GM18502 (cell line): ENCODE measurements around the gene XPO6.
"Not testable (repeated sequence)": the region's sequence is repeated elsewhere in the genome, so short reads cannot be mapped to it uniquely, and the experiment has no call there.

Experiments
- ATAC-seq: cut with Tn5 transposase; IDR thresholded peaks from one replicate; pipeline ENCODE4 v1.9.1; 2021; ENCODE audit warnings: mild to moderate bottlenecking; ENCODE audit not compliant: unreplicated experiment, poor library complexity

XPO6 gene, protein sequence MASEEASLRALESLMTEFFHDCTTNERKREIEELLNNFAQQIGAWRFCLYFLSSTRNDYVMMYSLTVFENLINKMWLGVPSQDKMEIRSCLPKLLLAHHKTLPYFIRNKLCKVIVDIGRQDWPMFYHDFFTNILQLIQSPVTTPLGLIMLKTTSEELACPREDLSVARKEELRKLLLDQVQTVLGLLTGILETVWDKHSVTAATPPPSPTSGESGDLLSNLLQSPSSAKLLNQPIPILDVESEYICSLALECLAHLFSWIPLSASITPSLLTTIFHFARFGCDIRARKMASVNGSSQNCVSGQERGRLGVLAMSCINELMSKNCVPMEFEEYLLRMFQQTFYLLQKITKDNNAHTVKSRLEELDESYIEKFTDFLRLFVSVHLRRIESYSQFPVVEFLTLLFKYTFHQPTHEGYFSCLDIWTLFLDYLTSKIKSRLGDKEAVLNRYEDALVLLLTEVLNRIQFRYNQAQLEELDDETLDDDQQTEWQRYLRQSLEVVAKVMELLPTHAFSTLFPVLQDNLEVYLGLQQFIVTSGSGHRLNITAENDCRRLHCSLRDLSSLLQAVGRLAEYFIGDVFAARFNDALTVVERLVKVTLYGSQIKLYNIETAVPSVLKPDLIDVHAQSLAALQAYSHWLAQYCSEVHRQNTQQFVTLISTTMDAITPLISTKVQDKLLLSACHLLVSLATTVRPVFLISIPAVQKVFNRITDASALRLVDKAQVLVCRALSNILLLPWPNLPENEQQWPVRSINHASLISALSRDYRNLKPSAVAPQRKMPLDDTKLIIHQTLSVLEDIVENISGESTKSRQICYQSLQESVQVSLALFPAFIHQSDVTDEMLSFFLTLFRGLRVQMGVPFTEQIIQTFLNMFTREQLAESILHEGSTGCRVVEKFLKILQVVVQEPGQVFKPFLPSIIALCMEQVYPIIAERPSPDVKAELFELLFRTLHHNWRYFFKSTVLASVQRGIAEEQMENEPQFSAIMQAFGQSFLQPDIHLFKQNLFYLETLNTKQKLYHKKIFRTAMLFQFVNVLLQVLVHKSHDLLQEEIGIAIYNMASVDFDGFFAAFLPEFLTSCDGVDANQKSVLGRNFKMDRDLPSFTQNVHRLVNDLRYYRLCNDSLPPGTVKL

GRCh38 chr16:28211758-28212531, at the start of gene XPO6:
Gene XPO6 (minus strand): TSS chr16:28211965. CDS start chr16:28211368, 597 bp downstream.
- ATAC-seq = peak; percentile 88

DNA sequence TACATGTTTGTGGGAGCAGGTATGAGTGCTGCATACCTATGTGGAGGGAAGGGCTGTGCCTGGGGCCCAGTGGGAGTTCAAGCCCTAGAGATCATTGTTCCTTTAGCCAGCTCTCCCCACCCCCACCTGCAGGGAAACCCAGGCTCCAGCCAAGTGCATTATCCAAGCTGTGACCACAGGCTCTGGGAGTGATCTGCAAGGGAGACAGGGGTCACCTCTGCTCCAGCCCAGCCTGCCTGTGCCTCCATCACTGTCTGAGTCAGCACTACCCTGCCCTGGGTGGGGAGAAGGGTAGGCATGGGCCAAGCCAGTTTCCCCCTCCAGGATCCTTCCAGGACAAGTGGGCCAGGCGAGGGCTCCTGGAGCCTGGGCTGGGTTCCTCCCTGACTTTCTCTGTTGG, 48.4 kb upstream of the XPO6 start:
- no peak for ATAC-seq

- ATAC-seq = no peak
Observed at GRCh38 chr16:28259781-28260150, 48.0 kb upstream of the XPO6 start.

GRCh38 chr16:28259091-28259780, 47.5 kb upstream of the XPO6 start:
- ATAC-seq = no peak

DNA sequence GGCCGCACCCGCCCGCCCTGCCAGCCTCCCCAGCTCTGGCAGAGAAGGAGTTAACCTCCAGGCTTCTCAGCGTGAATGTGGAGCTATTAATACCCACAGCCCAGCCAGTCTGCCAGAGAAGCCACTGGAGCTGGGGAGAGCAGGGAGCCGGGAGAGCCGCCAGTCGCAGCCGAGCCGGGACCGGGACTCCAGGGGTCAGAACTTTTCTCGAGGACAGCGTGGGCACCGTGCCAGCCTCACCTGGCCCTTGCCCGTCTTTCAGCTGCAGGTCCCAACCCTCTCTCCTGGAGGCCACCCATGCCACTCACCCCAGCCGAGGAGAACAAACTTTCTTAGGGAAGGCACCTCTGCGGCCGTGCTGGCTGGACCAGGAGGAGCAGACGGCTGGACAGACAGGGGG, 46.8 kb upstream of the XPO6 start:
- ATAC-seq = no peak

DNA sequence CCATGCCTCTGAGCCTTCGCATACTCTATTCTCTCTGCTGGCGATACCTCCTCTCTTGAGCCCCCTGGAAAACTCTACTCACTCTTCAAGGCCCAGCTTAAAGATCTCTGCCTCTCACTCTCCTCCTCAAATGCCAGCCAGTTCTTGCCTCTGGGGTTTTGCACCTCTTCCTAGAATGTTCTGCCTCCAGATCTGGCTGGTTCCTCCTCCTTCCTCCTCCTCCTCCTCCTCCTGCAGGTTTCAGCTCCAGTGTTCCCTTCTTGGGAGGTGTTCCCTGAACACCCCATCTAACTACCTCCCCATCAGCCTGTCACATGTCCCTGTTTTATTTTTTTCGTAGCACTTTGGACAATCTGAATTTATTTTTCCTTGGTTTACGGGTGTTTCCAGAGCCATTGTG, 45.5 kb upstream of the XPO6 start:
- no peak for ATAC-seq

DNA sequence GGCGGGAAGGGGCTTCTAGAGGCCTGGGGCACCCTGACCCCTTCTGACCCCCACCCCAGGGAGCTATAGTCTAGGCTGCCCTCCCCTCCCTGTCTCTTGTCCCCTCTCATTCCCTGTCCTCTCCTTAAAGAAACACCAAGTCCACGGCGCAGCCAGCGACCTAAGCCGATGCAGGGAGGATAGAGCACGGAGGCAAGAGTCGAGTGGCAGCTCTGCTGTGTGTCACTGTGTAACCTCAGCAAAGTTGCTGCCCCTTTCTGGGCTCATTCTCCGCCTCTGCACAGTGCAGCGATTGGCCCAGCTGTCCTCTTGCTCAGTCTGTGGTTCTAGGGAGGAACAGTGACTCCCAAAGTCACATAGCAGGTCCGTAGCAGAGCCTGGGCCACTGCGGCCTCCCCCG, 44.1 kb upstream of the XPO6 start:
- ATAC-seq = no peak

DNA sequence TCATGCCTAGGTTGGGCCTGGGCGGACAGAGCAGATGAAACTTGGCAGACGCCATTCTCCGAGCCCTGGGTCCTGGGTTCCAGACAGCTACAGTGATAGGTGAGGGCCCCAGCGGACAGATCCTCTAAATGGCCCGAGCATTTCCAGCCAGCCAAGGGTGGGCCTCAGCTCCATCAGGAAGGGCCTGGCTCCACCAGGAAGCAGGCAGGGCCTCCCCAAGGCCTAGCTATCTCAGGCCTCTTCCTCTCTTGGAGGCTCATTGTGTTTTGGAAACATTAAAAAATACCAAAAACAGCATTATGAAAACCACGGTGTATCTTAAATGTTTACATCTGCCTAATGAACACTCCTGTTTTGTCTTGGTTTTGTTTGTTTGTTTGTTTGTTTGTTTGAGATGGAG, 42.4 kb upstream of the XPO6 start:
- no peak for ATAC-seq

GRCh38 chr16:28250999-28251398, 39.2 kb upstream of the XPO6 start:
- no peak for ATAC-seq

DNA sequence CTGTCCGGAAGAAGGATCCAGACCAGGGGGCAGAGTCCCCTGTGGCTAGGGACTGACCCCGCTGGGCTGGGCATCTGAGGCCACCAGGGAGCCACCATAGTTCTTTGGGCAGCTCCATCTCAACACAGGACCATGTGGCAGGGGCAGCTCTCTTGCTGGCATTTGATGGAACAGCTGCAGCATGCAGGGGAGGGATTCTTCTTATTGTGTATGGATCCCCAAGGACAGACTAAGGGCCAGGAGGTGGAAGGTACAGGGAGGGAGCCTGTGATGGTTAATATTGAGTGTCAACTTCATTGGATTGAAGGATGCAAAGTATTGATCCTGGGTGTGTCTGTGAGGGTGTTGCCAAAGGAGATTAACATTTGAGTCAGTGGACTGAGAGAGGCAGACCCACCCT, 37.7 kb upstream of the XPO6 start:
- ATAC-seq = not testable (repeated sequence)

DNA sequence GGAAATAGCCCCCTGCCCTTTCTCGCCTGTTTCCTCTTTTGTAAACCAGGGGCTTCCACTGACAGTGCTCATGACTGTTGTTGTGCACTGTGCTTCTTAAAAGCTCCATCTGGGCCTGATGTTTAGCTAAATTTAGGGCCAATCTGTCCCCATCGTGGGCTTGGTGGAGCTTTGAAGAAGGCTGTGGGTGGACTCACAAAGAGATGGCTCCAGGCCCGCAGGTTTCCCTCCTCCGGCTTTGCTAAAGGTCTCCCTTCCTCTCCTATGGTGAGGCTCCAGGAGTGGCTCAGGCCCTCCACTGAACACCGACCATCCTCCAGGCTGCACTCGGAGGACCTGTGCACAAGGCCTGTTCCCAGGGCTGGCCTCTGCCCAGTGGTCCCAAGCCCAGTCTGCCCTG, 30.2 kb upstream of the XPO6 start:
- ATAC-seq = no peak

GRCh38 chr16:28237754-28238357, 26.1 kb upstream of the XPO6 start:
- no peak for ATAC-seq

GRCh38 chr16:28231763-28232162, 20.0 kb upstream of the XPO6 start:
- ATAC-seq = no peak

DNA sequence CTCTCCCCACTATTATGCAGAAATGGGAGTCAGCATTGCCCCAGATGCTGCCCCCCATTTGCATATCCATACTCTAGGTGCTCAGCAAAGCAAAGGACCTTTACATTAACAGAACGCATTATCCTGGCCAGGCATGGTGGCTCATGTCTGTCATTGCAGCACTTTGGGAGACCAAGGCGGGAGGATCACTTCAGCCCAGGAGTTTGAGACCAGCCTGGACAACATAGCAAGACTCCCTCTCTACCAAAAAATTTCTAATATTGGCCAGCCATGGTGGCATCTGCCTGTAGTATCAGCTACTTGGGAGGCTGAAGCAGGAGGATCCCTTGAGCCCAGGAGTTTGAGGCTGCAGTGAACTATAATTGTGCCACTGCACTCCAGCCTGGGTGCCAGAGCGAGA, 12.1 kb upstream of the XPO6 start:
- ATAC-seq = not testable (repeated sequence)

DNA sequence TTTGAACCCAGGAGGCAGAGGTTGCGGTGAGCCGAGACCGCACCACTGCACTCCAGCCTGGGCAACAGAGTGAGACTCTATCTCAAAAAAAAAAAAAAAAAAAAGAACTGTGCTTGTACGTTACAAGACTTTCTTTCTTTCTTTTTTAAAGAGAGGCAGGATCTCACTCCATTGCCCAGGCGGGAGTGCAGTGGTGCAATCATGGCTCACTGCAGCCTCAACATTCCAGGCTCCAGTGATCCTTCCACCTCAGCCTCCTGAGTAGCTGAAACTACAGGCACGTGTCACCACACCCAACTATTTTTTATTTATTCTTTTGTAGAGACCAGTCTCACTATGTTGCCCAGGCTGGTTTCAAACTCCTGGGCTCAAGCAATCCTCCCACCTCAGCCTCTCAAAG, 8.0 kb upstream of the XPO6 start:
- not testable (repeated sequence) for ATAC-seq

- no peak for ATAC-seq
Observed at GRCh38 chr16:28219282-28219681, 7.5 kb upstream of the XPO6 start.

- no peak for ATAC-seq
Observed at GRCh38 chr16:28218109-28218508, 6.3 kb upstream of the XPO6 start.

DNA sequence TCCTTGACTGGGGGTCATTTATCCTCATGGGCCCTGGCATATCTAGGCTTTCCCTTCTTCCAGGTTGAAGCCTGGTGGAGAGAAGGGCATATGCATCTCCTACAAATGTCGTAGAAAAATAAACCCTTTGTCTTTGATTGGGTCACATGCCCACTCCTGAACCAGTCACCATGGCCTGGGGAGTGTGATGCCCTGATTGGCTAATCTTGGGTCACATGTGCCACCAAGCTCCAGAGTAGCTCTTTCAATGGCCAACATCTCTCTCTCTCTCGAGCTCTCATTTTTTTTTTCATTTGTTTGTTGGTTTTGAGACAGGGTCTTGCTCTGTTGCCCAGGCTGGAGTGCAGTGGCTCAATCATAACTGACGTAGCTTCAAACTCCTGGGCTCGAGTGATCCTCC, 5.6 kb upstream of the XPO6 start:
- no peak for ATAC-seq

- ATAC-seq = no peak
Observed at GRCh38 chr16:28213396-28213795, 1.6 kb upstream of the XPO6 start.
